Gastrocnemius medialis (tissue), 4 donors: ENCODE data around the gene HNRNPD.

ENCODE experiments used
- CTCF ChIP-seq, 5 experiments: fragments of 450-650 bp in 3 of 5; fragments of 200-600 bp in 2 of 5; sonication (generic) in 2 of 5; IDR thresholded peaks in 4 of 5; conservative IDR thresholded peaks in 1 of 5; 1 replicate in 4 of 5; 2 replicates in 1 of 5; pipeline ENCODE4 v1.5.1; 2016 to 2019; ENCODE audit warnings: antibody characterized with exemption in 5 of 5, mild to moderate bottlenecking in 3 of 5, moderate library complexity in 3 of 5
- POLR2A ChIP-seq, 2 donors: fragments of 450-650 bp; IDR thresholded peaks; one replicate each; pipeline ENCODE4 v1.6.1; 2017; ENCODE audit warnings: antibody characterized with exemption in 2 of 2, mild to moderate bottlenecking in 2 of 2, moderate library complexity in 2 of 2

GRCh38 chr4:82376109-82376508 is 2.3 kb upstream of the HNRNPD start:
- TF ChIP-seq CTCF (IDR thresholded peaks at IDR 0.05 in 4 of 5, conservative IDR thresholded peaks at IDR 0.05 in 1 of 5), result no peak
- TF ChIP-seq POLR2A (IDR thresholded peaks at IDR 0.05), result no peak
